Activated CD4-positive, alpha-beta T cell treated with anti-CD3 and anti-CD28 coated beads for 36 hours (primary cell): Measurements from ENCODE around the gene FHIP2A. TPM values are rescaled to one million over a fixed set of nuclear protein-coding genes. Genes with fewer than 3 reads are reported as not detected.
"Not testable (repeated sequence)": the region's sequence is repeated elsewhere in the genome, so short reads cannot be mapped to it uniquely, and the experiment has no call there.

ENCODE experiments used
- ATAC-seq: fragments of 200-7000 bp; cut with Tn5 transposase; one replicate; pipeline ENCODE4 v1.10.0; 2021; ENCODE audit warnings: mild to moderate bottlenecking, moderate library complexity
- CTCF ChIA-PET: fragments of 350-600 bp; sonication (Branson Sonifier 250); formaldehyde crosslinking; loops from one replicate; lab custom pipeline; 2021; ENCODE audit warnings: antibody characterized with exemption; lab: Charles Lee
- POLR2A ChIA-PET: fragments of 350-600 bp; sonication (Branson Sonifier 250); formaldehyde crosslinking; loops from one replicate; lab custom pipeline; 2021; ENCODE audit warnings: antibody characterized with exemption, inconsistent platforms; lab: Charles Lee
- DNase-seq: peaks from one replicate; pipeline ENCODE4 v3.0.0-alpha.2; 2020
- H3K27ac Mint-ChIP-seq: one replicate; pipeline ENCODE4 v1.8.0; 2021; ENCODE audit warnings: mixed read lengths
- H3K27me3 Mint-ChIP-seq: one replicate; pipeline ENCODE4 v1.8.0; 2021; ENCODE audit warnings: mixed read lengths
- H3K36me3 Mint-ChIP-seq: one replicate; pipeline ENCODE4 v1.8.0; 2021; ENCODE audit warnings: low read depth, mixed read lengths
- H3K4me1 Mint-ChIP-seq: one replicate; pipeline ENCODE4 v1.8.0; 2021; ENCODE audit warnings: mixed read lengths
- H3K4me3 Mint-ChIP-seq: one replicate; pipeline ENCODE4 v1.8.0; 2021; ENCODE audit warnings: mild to moderate bottlenecking, moderate library complexity, mixed read lengths
- H3K9me3 Mint-ChIP-seq: one replicate; pipeline ENCODE4 v1.8.0; 2021; ENCODE audit warnings: low read depth, mixed read lengths
- intact Hi-C, 2 experiments: fragments of 100-400 bp; cut with DNase I in 1 of 2; cut with micrococcal nuclease in 1 of 2; formaldehyde crosslinking; loops; one replicate each; pipeline versions ENCODE4 v1.14.2 to v1.15.1; 2022 to 2024; cut with DNase I, micrococcal nuclease
- total RNA-seq, 2 experiments: library from RNA; stranded (reverse); gene quantifications; one replicate each; pipeline ENCODE4 v1.2.3, GENCODE V29; 2021

FHIP2A gene
- total RNA-seq, 2 experiments from 2014 or later = 18.4 to 18.6 TPM

- ATAC-seq, DNase-seq, intact Hi-C loops, H3K27me3 Mint-ChIP-seq, H3K4me3 Mint-ChIP-seq, H3K9me3 Mint-ChIP-seq, H3K27ac Mint-ChIP-seq, CTCF ChIA-PET, H3K4me1 Mint-ChIP-seq, H3K36me3 Mint-ChIP-seq: not testable (repeated sequence)
- POLR2A ChIA-PET = interaction anchor here (0.6 kb wide), 1 partner anchor 8 kb away, joined by 3 read pairs; no protein-coding TSS in a partner anchor
Observed at GRCh38 chr10:114787131-114787530, 34.4 kb upstream of the FHIP2A start.

- no peak for ATAC-seq
- no peaks in the 10 kb centered on the region for H3K4me1 Mint-ChIP-seq
- no peak overlapping the region for H3K27ac Mint-ChIP-seq
- H3K27me3 Mint-ChIP-seq = no peaks in the 10 kb centered on the region
- DNase-seq = no peak
- H3K36me3 Mint-ChIP-seq = no peaks in the 10 kb centered on the region
- intact Hi-C loops = no loop called here
- ChIA-PET CTCF (no interaction called here), POLR2A (no interaction called here)
- no peaks in the 10 kb centered on the region for H3K9me3 Mint-ChIP-seq
- H3K4me3 Mint-ChIP-seq = no peak overlapping the region
Observed at GRCh38 chr10:114791768-114792167, 29.8 kb upstream of the FHIP2A start.

- H3K27me3 Mint-ChIP-seq = no peaks in the 10 kb centered on the region
- no peak for DNase-seq
- POLR2A ChIA-PET = interaction anchor here (0.7 kb wide), 1 partner anchor 8 kb away, joined by 3 read pairs; no protein-coding TSS in a partner anchor
- H3K9me3 Mint-ChIP-seq = no peaks in the 10 kb centered on the region
- H3K4me3 Mint-ChIP-seq = no peak overlapping the region
- no peak for ATAC-seq
- H3K36me3 Mint-ChIP-seq = no peaks in the 10 kb centered on the region
- no peak overlapping the region for H3K27ac Mint-ChIP-seq
- CTCF ChIA-PET = no interaction called here
- H3K4me1 Mint-ChIP-seq = no peaks in the 10 kb centered on the region
- intact Hi-C loops = no loop called here
Observed at GRCh38 chr10:114795039-114795438, 26.5 kb upstream of the FHIP2A start.

DNA sequence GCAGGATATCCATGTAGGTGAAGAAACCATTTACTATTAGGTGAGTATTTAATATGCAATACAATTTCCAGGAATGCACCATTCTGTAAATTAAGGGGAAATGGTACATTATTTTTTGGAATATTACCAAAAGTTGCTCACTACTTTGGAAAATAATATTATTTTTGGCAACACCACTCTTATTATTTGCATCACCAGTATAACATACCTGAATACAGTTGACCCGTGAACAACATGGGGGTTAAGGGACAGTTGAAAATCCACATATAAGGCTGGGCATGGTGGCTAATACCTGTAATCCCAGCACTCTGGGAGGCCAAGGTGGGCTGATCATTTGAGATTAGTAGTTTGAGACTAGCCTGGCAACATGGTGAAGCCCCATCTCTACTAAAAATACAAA is 21.2 kb upstream of the FHIP2A start:
- CTCF ChIA-PET = no interaction called here
- H3K27ac Mint-ChIP-seq = no peak overlapping the region
- no peak overlapping the region for H3K4me3 Mint-ChIP-seq
- POLR2A ChIA-PET = no interaction called here
- no peak for DNase-seq
- peaks cover 17% of the 10 kb centered on the region for H3K4me1 Mint-ChIP-seq
- no peaks in the 10 kb centered on the region for H3K27me3 Mint-ChIP-seq
- no peak for ATAC-seq
- H3K9me3 Mint-ChIP-seq = no peaks in the 10 kb centered on the region
- intact Hi-C loops = no loop called here
- H3K36me3 Mint-ChIP-seq = no peaks in the 10 kb centered on the region

GRCh38 chr10:114801411-114801813 is 20.2 kb upstream of the FHIP2A start:
- Mint-ChIP-seq H3K27ac (peak overlapping the region; percentile 38), H3K4me1 (peaks cover 17% of the 10 kb centered on the region), H3K9me3 (no peaks in the 10 kb centered on the region), H3K4me3 (no peak overlapping the region), H3K36me3 (no peaks in the 10 kb centered on the region), H3K27me3 (no peaks in the 10 kb centered on the region)
- intact Hi-C loops = no loop called here
- ATAC-seq = peak; percentile 90
- peak; percentile 16 for DNase-seq
- CTCF ChIA-PET = interaction anchor here (0.9 kb wide), 1 partner anchor 21 kb away, joined by 3 read pairs; the partner anchor contains the start of gene FHIP2A
- POLR2A ChIA-PET = no interaction called here

GRCh38 chr10:114802177-114802576 is 19.4 kb upstream of the FHIP2A start:
- ATAC-seq = no peak
- ChIA-PET CTCF (no interaction called here), POLR2A (no interaction called here)
- no peak for DNase-seq
- no peaks in the 10 kb centered on the region for H3K27me3 Mint-ChIP-seq
- H3K9me3 Mint-ChIP-seq = no peaks in the 10 kb centered on the region
- H3K4me3 Mint-ChIP-seq = no peak overlapping the region
- H3K27ac Mint-ChIP-seq = no peak overlapping the region
- H3K4me1 Mint-ChIP-seq = peaks cover 17% of the 10 kb centered on the region
- H3K36me3 Mint-ChIP-seq = no peaks in the 10 kb centered on the region
- intact Hi-C loops = no loop called here

- intact Hi-C loops = no loop called here
- DNase-seq = no peak
- H3K4me3 Mint-ChIP-seq = no peak overlapping the region
- ATAC-seq = no peak
- CTCF ChIA-PET = interaction anchor here (0.8 kb wide), 1 partner anchor 15 kb away, joined by 3 read pairs; the partner anchor contains the start of gene FHIP2A
- POLR2A ChIA-PET = no interaction called here
- peaks cover 4% of the 10 kb centered on the region for H3K9me3 Mint-ChIP-seq
- no peak overlapping the region for H3K27ac Mint-ChIP-seq
- H3K36me3 Mint-ChIP-seq = no peaks in the 10 kb centered on the region
- no peaks in the 10 kb centered on the region for H3K27me3 Mint-ChIP-seq
- H3K4me1 Mint-ChIP-seq = peaks cover 21% of the 10 kb centered on the region
Observed at GRCh38 chr10:114806562-114807391, 14.8 kb upstream of the FHIP2A start.

- H3K27me3 Mint-ChIP-seq = no peaks in the 10 kb centered on the region
- peaks cover 4% of the 10 kb centered on the region for H3K9me3 Mint-ChIP-seq
- ATAC-seq (no peak), DNase-seq (no peak)
- peaks cover 20% of the 10 kb centered on the region for H3K4me1 Mint-ChIP-seq
- no peak overlapping the region for H3K27ac Mint-ChIP-seq
- H3K4me3 Mint-ChIP-seq = no peak overlapping the region
- intact Hi-C loops = no loop called here
- ChIA-PET POLR2A (no interaction called here), CTCF (no interaction called here)
- H3K36me3 Mint-ChIP-seq = no peaks in the 10 kb centered on the region
Observed at GRCh38 chr10:114808982-114809381, 12.6 kb upstream of the FHIP2A start.

- DNase-seq (no peak), ATAC-seq (peak; percentile 87)
- ChIA-PET POLR2A (interaction anchor here (0.6 kb wide), 1 partner anchor 51 kb away, joined by 5 read pairs; no protein-coding TSS in a partner anchor), CTCF (interaction anchor here (2.8 kb wide), 1 partner anchor 10 kb away, joined by 11 read pairs; the partner anchor contains the start of gene FHIP2A)
- Mint-ChIP-seq H3K27ac (no peak overlapping the region), H3K4me1 (peaks cover 20% of the 10 kb centered on the region), H3K27me3 (no peaks in the 10 kb centered on the region), H3K36me3 (no peaks in the 10 kb centered on the region), H3K9me3 (peaks cover 4% of the 10 kb centered on the region), H3K4me3 (no peak overlapping the region)
- intact Hi-C loops = no loop called here
Observed at GRCh38 chr10:114810926-114811325, 10.7 kb upstream of the FHIP2A start.

GRCh38 chr10:114811862-114812261 is 9.7 kb upstream of the FHIP2A start:
- Mint-ChIP-seq H3K4me3 (no peak overlapping the region), H3K27ac (no peak overlapping the region), H3K9me3 (peaks cover 4% of the 10 kb centered on the region), H3K36me3 (no peaks in the 10 kb centered on the region), H3K27me3 (no peaks in the 10 kb centered on the region), H3K4me1 (peaks cover 20% of the 10 kb centered on the region)
- ATAC-seq (peak; percentile 65), DNase-seq (no peak)
- ChIA-PET CTCF (interaction anchor here (2.8 kb wide), 1 partner anchor 10 kb away, joined by 11 read pairs; the partner anchor contains the start of gene FHIP2A), POLR2A (no interaction called here)
- intact Hi-C loops = no loop called here

- H3K9me3 Mint-ChIP-seq = no peaks in the 10 kb centered on the region
- POLR2A ChIA-PET = no interaction called here
- no peaks in the 10 kb centered on the region for H3K36me3 Mint-ChIP-seq
- H3K27me3 Mint-ChIP-seq = peaks cover 2% of the 10 kb centered on the region
- DNase-seq (no peak), ATAC-seq (no peak)
- peaks cover 18% of the 10 kb centered on the region for H3K4me1 Mint-ChIP-seq
- CTCF ChIA-PET = no interaction called here
- H3K27ac Mint-ChIP-seq = no peak overlapping the region
- no peak overlapping the region for H3K4me3 Mint-ChIP-seq
- intact Hi-C loops = no loop called here
Observed at GRCh38 chr10:114815791-114816190, 5.8 kb upstream of the FHIP2A start.

- Mint-ChIP-seq H3K4me3 (no peak overlapping the region), H3K9me3 (no peaks in the 10 kb centered on the region)
- CTCF ChIA-PET = interaction anchor here (0.7 kb wide), 1 partner anchor 8 kb away, joined by 3 read pairs; no protein-coding TSS in a partner anchor
Observed at GRCh38 chr10:114816308-114816707, 5.3 kb upstream of the FHIP2A start.

More at GRCh38 chr10:114816308-114816707, 5.3 kb upstream of the FHIP2A start:
- POLR2A ChIA-PET = no interaction called here
- ATAC-seq (no peak), DNase-seq (no peak)
- Mint-ChIP-seq H3K4me1 (peaks cover 15% of the 10 kb centered on the region), H3K27me3 (peaks cover 2% of the 10 kb centered on the region), H3K27ac (no peak overlapping the region), H3K36me3 (no peaks in the 10 kb centered on the region)
- intact Hi-C loops = no loop called here
